ENCODE results near the gene RHOG.

The RHOG gene

GRCh38 chr11:3840870-3841425, at the start of gene RHOG:
TSS of gene RHOG (minus strand) at chr11:3840959. CDS start at chr11:3828138, 12,821 bp downstream.
- TF ChIP-seq CTCF (IDR thresholded peaks at IDR 0.05; ENCODE audit: low read depth, low read length) = no peak
- H3K4me3 ChIP-seq (ENCODE audit: low read depth, low read length) = peak within 1 kb of the TSS; percentile 85

- TF ChIP-seq CTCF (IDR thresholded peaks at IDR 0.05; ENCODE audit: low read depth, low read length) = no peak
These were observed 49.3 kb upstream of the RHOG start for GRCh38 chr11:3890014-3890413.

DNA sequence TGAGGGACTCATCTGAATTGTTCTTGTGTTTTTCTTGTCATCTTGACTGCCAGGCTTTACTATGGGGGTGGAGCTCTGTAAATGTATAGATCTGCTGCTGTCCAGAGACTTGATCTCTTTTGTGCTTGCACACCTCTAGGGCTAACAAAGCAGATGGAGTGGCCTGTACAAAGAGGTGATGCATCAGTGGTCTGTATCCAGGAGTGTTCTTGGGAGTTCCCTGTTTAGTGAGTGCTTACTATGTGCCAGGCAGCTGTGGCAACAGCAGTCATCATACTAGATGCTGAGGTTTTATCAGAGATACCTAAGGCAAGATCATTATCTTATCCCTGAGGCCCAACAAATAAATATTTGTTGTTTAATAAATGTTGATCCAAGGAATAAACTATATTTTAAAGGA, 48.1 kb upstream of the RHOG start:
- no peak overlapping the region for H3K4me3 ChIP-seq (ENCODE audit: low read depth, low read length)
- no peak for TF ChIP-seq CTCF (IDR thresholded peaks at IDR 0.05; ENCODE audit: low read depth, low read length)

More at GRCh38 chr11:3890014-3890413, 49.3 kb upstream of the RHOG start:
- no peak overlapping the region for H3K4me3 ChIP-seq (ENCODE audit: low read depth, low read length)

GRCh38 chr11:3886985-3887384, 46.2 kb upstream of the RHOG start:
- no peak overlapping the region for H3K4me3 ChIP-seq (ENCODE audit: low read depth, low read length)
- no peak for TF ChIP-seq CTCF (IDR thresholded peaks at IDR 0.05; ENCODE audit: low read depth, low read length)

GRCh38 chr11:3885855-3886254, 45.1 kb upstream of the RHOG start:
- TF ChIP-seq CTCF (IDR thresholded peaks at IDR 0.05; ENCODE audit: low read depth, low read length) = no peak
- H3K4me3 ChIP-seq (ENCODE audit: low read depth, low read length) = no peak overlapping the region

DNA sequence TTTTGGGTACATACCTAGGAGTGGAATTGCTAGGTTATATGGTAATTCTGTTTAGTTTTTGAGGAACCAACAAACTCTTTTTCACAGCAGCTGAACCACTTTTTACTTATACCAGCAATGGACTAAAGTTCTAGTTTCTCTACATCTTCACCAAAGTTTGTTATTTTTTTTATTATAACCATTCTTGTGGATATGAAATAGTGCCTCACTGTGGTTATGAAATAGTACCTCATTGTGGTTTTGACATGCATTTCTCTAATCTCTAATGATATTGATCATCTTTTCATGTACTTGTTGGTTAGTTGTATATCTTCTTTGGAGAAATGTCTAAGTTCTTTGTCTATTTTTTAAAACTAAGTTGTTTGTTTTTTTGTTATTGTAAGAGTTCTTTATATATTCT, 41.9 kb upstream of the RHOG start:
- no peak for TF ChIP-seq CTCF (IDR thresholded peaks at IDR 0.05; ENCODE audit: low read depth, low read length)
- no peak overlapping the region for H3K4me3 ChIP-seq (ENCODE audit: low read depth, low read length)

DNA sequence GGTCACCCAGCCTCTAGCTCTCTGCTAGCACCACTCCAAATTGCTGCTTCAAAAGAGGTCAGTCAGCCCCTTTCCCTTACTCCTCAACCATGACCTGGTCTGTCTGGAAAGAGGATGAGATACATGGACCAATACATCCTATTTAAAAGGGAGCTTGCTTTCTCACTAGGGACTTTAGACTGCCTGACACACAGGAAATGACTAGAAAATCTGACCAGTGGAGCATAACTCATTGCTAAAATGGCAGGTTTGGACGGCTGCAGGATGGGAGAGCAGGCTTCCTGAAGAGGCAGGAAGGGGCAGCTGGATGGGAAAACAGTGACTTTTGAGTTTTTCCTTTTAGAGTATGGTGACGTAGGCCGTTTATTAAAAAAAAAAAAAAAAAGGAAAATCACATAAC, 40.0 kb upstream of the RHOG start:
- no peak overlapping the region for H3K4me3 ChIP-seq (ENCODE audit: low read depth, low read length)

More for the DNA sequence above, 40.0 kb upstream of the RHOG start:
- no peak for TF ChIP-seq CTCF (IDR thresholded peaks at IDR 0.05; ENCODE audit: low read depth, low read length)
